ENCODE results near the gene CDNF.

Gene CDNF

GRCh38 chr10:14798636-14799035, 39.2 kb downstream of the CDNF start:
- DNase-seq (ENCODE audit: low spot score), result no peak
- no peak for FAIRE-seq

DNA sequence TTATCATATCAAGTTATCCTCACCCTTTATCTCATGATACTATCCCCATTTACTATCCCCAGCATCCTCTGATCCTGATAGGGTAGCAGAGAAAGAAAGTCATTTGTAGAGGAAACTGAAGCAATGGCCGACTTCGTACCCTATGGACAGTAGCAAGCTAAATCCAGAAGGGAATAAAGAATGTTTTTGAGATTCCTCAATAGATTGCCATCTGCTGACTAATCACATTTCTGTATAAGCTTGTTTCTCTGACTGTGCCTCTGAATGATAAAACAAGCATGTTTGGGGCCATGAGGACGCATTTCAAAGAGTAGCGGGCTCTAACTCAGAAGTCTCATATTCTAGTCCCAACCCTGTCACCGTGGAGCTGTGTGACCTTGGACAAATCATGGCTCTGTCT, 49.9 kb downstream of the CDNF start:
- DNase-seq (ENCODE audit: low spot score) (no peak), FAIRE-seq (no peak)

DNA sequence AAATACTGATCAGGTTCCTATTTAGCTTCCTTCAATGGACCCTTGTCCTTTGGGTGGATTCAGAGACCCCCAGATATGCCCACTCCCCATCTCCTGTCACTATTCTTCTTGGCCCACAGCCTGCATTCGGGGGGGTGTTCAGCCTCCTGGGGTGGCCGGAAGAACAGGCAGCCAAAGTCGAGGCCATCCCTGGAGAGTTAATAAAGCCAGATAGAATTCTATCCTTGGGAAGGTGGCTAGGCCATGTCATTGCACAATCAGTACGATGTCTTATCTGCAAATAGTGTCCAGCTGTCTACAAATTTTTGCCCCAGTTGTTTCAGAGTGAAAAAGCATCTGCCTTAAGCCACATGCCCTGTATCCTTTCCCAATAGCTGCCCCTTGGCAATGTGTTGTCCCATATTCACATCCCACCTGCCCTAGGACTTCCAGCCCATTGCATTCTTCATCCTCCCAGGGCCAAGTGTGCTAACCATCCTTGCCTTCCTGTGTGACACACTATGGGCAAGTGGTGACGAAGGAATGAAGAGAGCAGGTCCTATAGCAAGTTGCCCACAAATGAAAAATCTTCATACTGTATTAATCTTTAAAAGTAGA, 53.3 kb downstream of the CDNF start:
- FAIRE-seq (no peak), DNase-seq (ENCODE audit: low spot score) (no peak)

GRCh38 chr10:14782691-14783363, 55.0 kb downstream of the CDNF start:
- peak; percentile 97 for DNase-seq (ENCODE audit: low spot score)
- peak; percentile 97 for FAIRE-seq

DNA sequence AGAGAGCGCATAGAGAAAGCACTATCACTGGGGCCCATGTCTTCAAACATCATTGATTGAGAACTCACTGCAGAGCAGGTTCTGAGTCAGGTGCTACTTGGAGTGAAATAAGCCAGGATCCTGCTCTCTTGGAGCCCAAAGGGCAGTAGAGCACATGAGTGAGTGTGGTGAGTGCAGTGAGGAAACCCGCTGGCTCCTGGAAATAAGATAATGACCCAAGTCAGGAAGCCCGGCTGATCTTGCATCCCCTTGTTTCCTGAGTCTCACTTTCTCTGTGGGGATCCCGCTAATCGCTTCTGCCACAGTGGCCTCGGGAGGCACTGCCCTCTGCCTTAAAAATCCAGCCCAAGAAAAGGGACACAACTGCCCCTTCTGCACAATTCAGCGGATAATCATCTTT, 56.1 kb downstream of the CDNF start:
- FAIRE-seq, result no peak
- DNase-seq (ENCODE audit: low spot score), result no peak

DNA sequence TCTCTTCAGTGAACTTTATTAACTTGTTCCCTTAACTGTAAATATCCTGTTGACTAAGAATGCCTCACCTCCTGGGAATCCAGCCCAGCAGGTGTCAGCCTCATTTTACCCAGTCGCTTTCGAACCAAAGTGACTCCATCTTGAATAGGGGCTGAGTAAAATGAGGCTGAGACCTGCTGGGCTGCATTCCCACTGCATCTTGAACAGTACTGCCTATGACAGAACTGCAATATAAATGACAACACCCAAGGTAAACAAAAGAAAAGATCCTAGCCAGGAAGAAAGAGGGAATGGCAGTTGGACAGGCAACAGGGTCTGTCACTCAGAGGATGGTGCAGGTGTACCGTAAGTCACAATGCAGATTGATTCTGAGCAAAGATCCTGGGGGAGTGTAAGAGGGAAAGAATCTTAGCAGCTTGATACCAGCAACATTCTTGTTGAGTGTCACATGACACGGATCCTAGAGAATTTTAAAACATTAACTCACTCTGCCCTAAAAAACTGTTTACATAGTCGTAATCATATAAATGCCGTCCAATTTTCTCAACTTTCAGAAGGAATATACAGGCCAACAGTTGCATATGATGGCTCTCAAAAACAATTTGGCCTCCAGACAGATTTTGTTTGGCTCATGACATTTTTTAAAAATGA, 58.7 kb downstream of the CDNF start:
- no peak for FAIRE-seq

GRCh38 chr10:14776546-14776945, 61.3 kb downstream of the CDNF start:
- FAIRE-seq, result no peak

More for the DNA sequence above, 58.7 kb downstream of the CDNF start:
- no peak for DNase-seq (ENCODE audit: low spot score)

DNA sequence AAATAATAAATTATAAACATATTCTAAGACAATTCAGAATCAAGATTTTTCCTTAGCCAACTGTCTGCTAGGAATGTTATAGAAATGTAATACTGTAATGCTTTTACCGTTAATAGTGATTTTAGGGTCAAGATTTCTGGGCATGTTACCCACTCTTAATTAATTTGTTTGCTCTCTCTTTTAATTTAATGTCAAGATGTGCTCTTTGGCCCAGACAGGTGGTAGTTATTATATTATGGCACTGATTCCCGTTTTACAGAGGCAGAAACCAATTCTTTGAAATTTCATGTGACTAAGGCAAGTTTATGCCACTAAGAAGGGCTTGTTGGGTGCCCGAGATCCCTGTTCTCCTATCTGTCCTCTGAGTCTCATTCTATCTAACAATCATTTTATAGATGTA, 62.2 kb downstream of the CDNF start:
- no peak for FAIRE-seq
- no peak for DNase-seq (ENCODE audit: low spot score)

More at GRCh38 chr10:14776546-14776945, 61.3 kb downstream of the CDNF start:
- DNase-seq (ENCODE audit: low spot score), result no peak

- DNase-seq (ENCODE audit: low spot score) (peak; percentile 39), FAIRE-seq (no peak)
Observed at GRCh38 chr10:14774797-14775196, 63.0 kb downstream of the CDNF start, which contains the start of gene FAM107B. Gene FAM107B, minus strand, starts transcription at chr10:14774897. Its CDS starts 234 bp downstream, at chr10:14774663.

GRCh38 chr10:14774214-14774580, 63.6 kb downstream of the CDNF start:
- FAIRE-seq, result peak; percentile 38
- peak; percentile 47 for DNase-seq (ENCODE audit: low spot score)

DNA sequence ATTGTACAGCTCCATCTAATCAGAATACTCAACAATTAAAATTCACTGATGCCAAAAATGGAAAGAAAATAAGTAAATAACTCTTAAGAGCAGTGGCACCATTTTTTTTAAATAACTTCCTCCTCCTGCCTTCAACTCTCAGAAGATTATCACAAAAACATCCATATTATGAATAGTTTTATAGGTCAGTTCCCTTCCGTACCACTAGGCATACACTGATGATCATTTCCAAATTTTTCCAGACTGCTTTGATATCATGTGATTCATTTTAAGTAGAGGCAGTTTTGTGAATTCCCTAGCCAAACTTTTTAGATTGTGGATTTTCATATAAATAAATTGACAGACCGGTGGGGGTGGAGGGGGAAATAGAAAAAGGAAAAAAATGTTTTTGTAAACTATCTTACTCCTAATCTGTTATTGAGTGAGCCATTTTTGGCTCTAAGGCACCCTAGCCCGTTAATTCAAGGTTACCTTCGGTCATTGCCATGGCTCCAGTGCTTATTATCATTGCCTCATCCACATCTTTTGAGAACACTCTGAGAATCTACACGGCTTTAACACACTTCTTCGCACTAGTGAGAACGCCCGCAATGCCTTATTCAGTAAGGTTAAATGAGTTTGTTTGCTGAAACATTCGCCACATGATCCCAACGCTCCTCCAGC, 64.2 kb downstream of the CDNF start:
- FAIRE-seq (peak; percentile 69), DNase-seq (ENCODE audit: low spot score) (peak; percentile 18)

- FAIRE-seq (peak; percentile 48), DNase-seq (ENCODE audit: low spot score) (peak; percentile 51)
Observed at GRCh38 chr10:14772399-14772798, 65.4 kb downstream of the CDNF start.

GRCh38 chr10:14770927-14771326, 66.9 kb downstream of the CDNF start:
- FAIRE-seq, result no peak
- DNase-seq (ENCODE audit: low spot score), result no peak
